Activated CD4-positive, CD25-positive, alpha-beta regulatory T cell (primary cell): ENCODE results near the gene PCDHGC4.

Experiments used
- DNase-seq, 4 experiments: peaks; one replicate each; lab custom pipeline; 2025; lab: John Stamatoyannopoulos, UW

Gene PCDHGC4

GRCh38 chr5:141529002-141529401 lies 44.2 kb downstream of the PCDHGC4 start:
- DNase-seq: no peak

- no peak for DNase-seq
Measured at GRCh38 chr5:141529873-141530272, 45.0 kb downstream of the PCDHGC4 start.

- no peak for DNase-seq
Measured at GRCh38 chr5:141532726-141533125, 47.9 kb downstream of the PCDHGC4 start.

GRCh38 chr5:141533897-141534296 lies 49.1 kb downstream of the PCDHGC4 start:
- DNase-seq: no peak

GRCh38 chr5:141534492-141535213 lies 49.8 kb downstream of the PCDHGC4 start:
- no peak for DNase-seq
